NT2/D1 (cell line): ENCODE results near the gene TPM4.

Experiments
- DNase-seq: peaks from one replicate; pipeline ENCODE4 v3.0.0-alpha.2; 2011; ENCODE audit warnings: low read depth, low spot score
- H3K27me3 ChIP-seq: 2 replicates; pipeline ENCODE4 v1.6.0; 2011; ENCODE audit warnings: mild to moderate bottlenecking; ENCODE audit not compliant: insufficient read length, insufficient read depth
- H3K36me3 ChIP-seq: 2 replicates; pipeline ENCODE4 v1.6.1; 2011; ENCODE audit warnings: mild to moderate bottlenecking, low read length, mixed read lengths; ENCODE audit not compliant: insufficient read depth, insufficient read length
- H3K4me1 ChIP-seq: 2 replicates; pipeline ENCODE4 v1.5.1; 2011; ENCODE audit not compliant: insufficient read depth, insufficient read length
- H3K4me3 ChIP-seq: 2 replicates; pipeline ENCODE4 v1.5.1; 2011; ENCODE audit warnings: low read depth; ENCODE audit not compliant: insufficient read length
- H3K9ac ChIP-seq: 2 replicates; pipeline ENCODE4 v1.6.0; 2011; ENCODE audit warnings: low read depth; ENCODE audit not compliant: insufficient read length
- H3K9me3 ChIP-seq: 2 replicates; pipeline ENCODE4 v1.5.1; 2011; ENCODE audit warnings: mild to moderate bottlenecking, low read length; ENCODE audit not compliant: insufficient read depth
- SUZ12 ChIP-seq: IDR thresholded peaks from 2 replicates; pipeline ENCODE4 v1.6.1; 2011; ENCODE audit not compliant: insufficient read length, insufficient read depth; ENCODE audit errors: extremely low read depth
- YY1 ChIP-seq: IDR thresholded peaks from 2 replicates; pipeline ENCODE4 v1.6.1; 2011; ENCODE audit not compliant: insufficient read length, insufficient read depth
- ZNF274 ChIP-seq: IDR thresholded peaks from 2 replicates; pipeline ENCODE4 v1.6.1; 2011; ENCODE audit warnings: mild to moderate bottlenecking, low read depth, low read length

The TPM4 gene

DNA sequence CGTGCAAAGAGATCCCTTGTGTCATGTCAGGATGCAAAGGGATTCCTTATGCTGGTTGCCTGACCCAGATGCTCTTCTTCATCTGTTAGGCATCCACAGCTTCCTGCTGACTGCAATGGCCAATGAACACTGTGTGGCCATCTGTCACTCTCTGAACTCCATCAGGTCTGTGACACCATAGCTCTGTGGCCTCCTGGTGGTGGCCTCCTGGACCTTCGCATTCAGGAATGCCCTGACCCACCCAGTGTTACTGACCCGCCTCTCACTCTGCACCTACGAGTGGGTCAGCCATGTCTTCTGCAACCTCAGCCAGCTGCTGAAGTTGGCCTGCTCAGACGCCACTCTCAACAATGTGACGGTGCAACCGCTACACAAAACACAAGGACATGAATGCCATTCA, 23.9 kb upstream of the TPM4 start:
- no peak for TF ChIP-seq SUZ12
- TF ChIP-seq ZNF274 = no peak
- Histone ChIP-seq H3K9ac (no peak overlapping the region), H3K27me3 (no peaks in the 10 kb centered on the region), H3K9me3 (peaks cover 11% of the 10 kb centered on the region), H3K36me3 (no peaks in the 10 kb centered on the region), H3K4me3 (no peak overlapping the region), H3K4me1 (no peaks in the 10 kb centered on the region)
- no peak for DNase-seq

DNA sequence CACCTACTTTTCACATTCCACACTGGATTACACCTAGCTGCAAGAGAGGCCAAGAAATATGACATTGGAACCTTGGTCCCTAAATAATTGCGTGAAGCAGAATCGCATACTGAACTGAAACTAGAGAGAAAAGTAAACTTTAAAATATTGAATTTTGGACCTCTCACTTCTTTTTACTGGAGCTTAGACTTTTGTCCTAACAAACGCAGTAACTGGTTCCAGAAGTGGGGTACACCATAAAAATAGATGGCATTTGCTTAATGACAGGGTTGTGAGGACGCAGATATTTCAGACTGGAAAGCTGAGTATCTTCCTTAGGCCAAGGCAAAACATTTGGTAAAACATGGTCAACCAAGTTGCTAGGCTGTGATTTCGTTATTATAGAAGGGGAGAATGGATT, 19.2 kb upstream of the TPM4 start:
- no peak for DNase-seq

DNA sequence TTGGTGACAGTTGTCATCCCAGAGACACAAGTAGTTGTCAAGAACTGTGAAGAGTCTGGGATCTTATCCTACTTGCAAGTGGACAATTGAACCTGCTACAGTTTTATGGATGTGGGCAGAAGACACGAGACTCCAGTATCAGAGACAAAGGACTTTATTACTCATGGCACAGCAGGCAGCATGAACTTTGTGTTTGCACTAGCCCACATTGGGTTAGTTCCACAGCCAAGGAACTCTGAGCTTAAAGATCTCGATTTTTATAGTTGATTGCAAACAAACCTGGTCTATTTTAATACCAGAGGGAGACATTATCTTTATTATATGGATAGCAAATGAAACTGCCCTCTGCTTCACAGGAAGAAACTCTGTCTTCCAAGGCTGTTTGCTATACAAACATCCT, 16.0 kb upstream of the TPM4 start:
- TF ChIP-seq ZNF274 = no peak
- Histone ChIP-seq H3K27me3 (no peaks in the 10 kb centered on the region), H3K4me3 (no peak overlapping the region), H3K4me1 (peaks cover 9% of the 10 kb centered on the region), H3K9me3 (peaks cover 10% of the 10 kb centered on the region), H3K36me3 (no peaks in the 10 kb centered on the region), H3K9ac (no peak overlapping the region)
- no peak for DNase-seq

More for the DNA sequence above, 19.2 kb upstream of the TPM4 start:
- H3K9me3 ChIP-seq = peaks cover 11% of the 10 kb centered on the region
- no peak overlapping the region for H3K9ac ChIP-seq
- TF ChIP-seq YY1 (no peak), SUZ12 (no peak), ZNF274 (no peak)
- H3K4me3 ChIP-seq = no peak overlapping the region
- no peaks in the 10 kb centered on the region for H3K36me3 ChIP-seq
- H3K4me1 ChIP-seq = no peaks in the 10 kb centered on the region
- H3K27me3 ChIP-seq = no peaks in the 10 kb centered on the region

DNA sequence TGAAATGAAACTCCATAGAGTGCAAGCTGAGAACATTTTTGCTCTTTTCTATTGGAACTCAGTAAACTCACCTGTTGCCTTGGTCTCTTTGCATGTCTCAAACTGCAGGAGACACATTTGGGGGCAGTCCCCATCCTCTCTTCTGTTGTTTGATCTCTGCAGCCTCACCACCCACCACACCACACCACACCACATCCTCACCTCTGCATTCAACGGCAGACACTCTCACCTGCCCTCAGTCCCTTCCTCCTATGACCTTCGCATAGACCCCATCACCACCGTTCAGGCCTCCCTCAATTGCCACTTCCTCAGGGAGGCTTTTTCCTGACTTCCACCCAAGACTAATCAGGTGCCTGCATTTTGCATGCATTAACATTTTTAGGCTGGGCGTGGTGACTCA, 14.4 kb upstream of the TPM4 start:
- DNase-seq = no peak
- no peaks in the 10 kb centered on the region for H3K36me3 ChIP-seq
- TF ChIP-seq SUZ12 = no peak
- no peak for TF ChIP-seq YY1
- no peak for TF ChIP-seq ZNF274
- H3K9me3 ChIP-seq = no peaks in the 10 kb centered on the region
- no peak overlapping the region for H3K9ac ChIP-seq
- H3K4me3 ChIP-seq = no peak overlapping the region
- H3K27me3 ChIP-seq = no peaks in the 10 kb centered on the region
- peaks cover 12% of the 10 kb centered on the region for H3K4me1 ChIP-seq

DNA sequence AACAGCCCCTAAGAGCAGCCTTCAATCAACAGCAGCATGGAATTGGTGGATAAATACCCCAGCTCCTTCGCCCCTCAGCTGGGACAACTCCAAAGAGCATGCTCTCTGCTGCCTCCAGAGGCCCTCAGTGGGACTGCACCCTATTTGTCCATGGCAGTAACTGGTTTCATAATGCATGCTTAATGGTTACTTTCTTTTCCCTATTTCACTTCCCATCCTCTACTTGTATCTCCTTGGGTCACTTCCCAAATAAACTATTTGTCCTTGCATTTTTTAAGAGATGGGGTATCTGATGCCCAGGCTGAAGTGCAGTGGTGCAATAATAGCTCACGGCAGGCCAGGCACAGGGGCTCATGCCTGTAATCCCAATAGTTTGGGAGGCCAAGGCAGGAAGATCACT, 13.5 kb upstream of the TPM4 start:
- H3K9ac ChIP-seq = no peak overlapping the region
- H3K4me3 ChIP-seq = no peak overlapping the region
- no peak for TF ChIP-seq ZNF274
- no peak for TF ChIP-seq SUZ12
- no peak for TF ChIP-seq YY1
- no peaks in the 10 kb centered on the region for H3K36me3 ChIP-seq
- H3K9me3 ChIP-seq = no peaks in the 10 kb centered on the region
- H3K4me1 ChIP-seq = peaks cover 13% of the 10 kb centered on the region
- DNase-seq = no peak
- no peaks in the 10 kb centered on the region for H3K27me3 ChIP-seq

DNA sequence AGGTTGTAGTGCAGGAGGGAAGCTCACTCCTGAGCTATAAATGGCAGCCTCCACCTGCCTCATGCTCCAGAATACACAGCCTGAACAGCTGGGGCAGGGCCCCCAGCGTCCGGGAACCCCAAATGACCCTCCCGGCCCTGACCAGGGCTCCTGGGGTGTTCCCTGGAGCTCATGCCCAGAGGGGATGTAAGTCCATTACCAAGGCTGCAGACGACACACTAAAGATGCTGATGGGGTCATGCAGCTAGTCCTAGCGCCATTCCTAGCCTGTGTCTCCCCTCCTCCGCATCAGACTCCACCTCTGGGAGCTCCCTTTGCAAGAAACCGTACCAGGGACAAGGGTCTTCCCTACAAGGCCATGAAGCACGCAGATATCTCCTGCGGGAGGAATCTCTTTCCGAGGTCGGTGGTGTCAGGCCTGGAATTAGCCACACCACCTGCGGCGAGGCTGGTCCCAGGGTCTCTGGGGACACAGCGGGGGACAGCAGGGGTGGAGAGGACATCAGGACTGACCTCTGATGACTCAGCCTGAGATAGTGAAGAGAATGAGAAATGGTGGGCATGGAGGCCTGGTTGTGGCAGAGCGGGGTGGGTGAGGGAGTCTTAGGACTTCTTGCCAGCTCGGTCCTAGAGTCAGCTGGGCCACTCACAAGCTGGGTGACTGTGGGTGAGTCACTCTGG, 11.9 kb upstream of the TPM4 start:
- Histone ChIP-seq H3K9ac (no peak overlapping the region), H3K4me3 (no peak overlapping the region), H3K36me3 (no peaks in the 10 kb centered on the region), H3K4me1 (peaks cover 15% of the 10 kb centered on the region), H3K27me3 (no peaks in the 10 kb centered on the region), H3K9me3 (no peaks in the 10 kb centered on the region)
- no peak for DNase-seq
- TF ChIP-seq ZNF274 (no peak), YY1 (no peak), SUZ12 (no peak)

DNA sequence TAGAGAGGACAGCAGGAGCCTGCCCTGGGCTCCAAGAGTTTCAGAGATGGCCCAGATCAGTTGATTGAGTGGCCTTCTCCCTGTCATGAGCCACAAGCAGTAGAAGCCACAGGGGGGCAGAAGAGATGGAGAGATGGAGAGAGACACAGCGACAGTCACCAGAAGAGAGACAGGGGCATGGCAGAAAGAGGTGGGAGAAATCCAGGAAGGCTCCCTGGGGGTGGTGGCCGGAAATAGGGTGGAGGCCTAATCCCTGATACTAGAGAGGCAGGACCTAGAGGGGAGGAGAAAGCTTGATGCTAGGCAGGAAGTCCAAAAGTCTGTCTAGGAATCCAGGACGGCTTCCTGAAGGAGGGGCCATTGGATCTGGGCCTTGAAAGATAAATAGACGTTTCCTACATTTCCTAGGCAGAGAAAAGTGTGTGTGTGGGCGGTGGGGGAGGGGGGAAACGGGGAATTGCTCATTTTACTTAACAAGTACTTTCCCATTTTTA, 9.6 kb upstream of the TPM4 start:
- Histone ChIP-seq H3K4me3 (no peak overlapping the region), H3K27me3 (no peaks in the 10 kb centered on the region), H3K9me3 (no peaks in the 10 kb centered on the region), H3K9ac (no peak overlapping the region), H3K4me1 (peaks cover 15% of the 10 kb centered on the region), H3K36me3 (no peaks in the 10 kb centered on the region)
- no peak for DNase-seq
- no peak for TF ChIP-seq SUZ12

DNA sequence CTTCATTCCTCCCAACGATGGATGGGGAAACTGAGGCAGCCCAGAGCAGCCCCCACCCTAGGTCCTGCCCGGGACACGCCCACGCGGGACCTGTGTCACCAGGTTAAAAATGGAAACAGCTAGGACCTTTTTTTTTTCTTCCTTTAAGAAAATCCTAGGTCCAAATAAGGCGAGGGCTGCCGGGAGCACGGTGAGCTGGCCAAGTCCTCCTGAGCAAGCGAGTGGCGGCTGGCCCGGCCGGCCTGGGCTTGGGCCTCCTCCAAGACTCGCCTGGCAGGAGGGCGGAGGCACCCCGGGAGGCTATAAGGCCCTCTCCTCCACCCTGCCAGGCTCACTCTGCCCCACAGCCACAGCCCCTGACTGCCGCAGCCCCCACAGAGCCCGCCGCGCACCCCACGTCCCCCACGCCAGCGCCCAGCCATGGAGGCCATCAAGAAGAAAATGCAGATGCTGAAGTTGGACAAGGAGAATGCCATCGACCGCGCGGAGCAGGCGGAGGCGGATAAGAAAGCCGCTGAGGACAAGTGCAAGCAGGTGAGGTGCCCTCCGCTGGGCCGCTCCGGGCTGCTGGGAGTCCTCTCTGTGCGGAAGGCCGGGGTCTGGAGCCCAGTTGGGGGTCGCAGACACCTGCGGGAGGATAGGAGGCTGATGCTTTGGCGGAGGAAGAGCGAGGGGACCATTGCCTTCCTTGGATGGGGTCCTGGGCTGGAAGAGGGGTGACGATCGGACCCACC, 8.9 kb upstream of the TPM4 start:
- TF ChIP-seq ZNF274 (no peak), YY1 (no peak), SUZ12 (no peak)
- Histone ChIP-seq H3K4me1 (peaks cover 15% of the 10 kb centered on the region), H3K27me3 (no peaks in the 10 kb centered on the region), H3K9me3 (no peaks in the 10 kb centered on the region), H3K36me3 (no peaks in the 10 kb centered on the region), H3K9ac (no peak overlapping the region), H3K4me3 (no peak overlapping the region)
- DNase-seq = no peak
